ENCODE results near the gene TKTL1. TPM values are rescaled to one million over a fixed set of nuclear protein-coding genes. Genes with fewer than 3 reads are reported as not detected.

Gene TKTL1
- total and polyA plus RNA-seq, 2 of the 8 experiments (the other 6 are each of a cell fraction or from before 2014, with no cell fraction given): 0.05 TPM; not detected in 1

- peak overlapping the region; percentile 95 for H3K27ac ChIP-seq (ENCODE audit: low read depth, low read length)
- no peak overlapping the region; the same call in 1 of the 2 replicates for H3K18ac ChIP-seq (ENCODE audit: extremely low read depth, low read length)
- no peak overlapping the region for H2BK120ac ChIP-seq (replicated peaks; ENCODE audit: low read depth, low read length)
- H3K79me2 ChIP-seq (ENCODE audit: control insufficient read depth in 1 of 2, insufficient read depth in 2 of 2, low read length in 2 of 2): peaks cover 8 to 51% of the 10 kb centered on the region in 2 experiments; a peak in 3 of 4 replicates
- peak overlapping the region; percentile 82 to 83 for H3K4me2 ChIP-seq (ENCODE audit: insufficient read depth in 1 of 2, low read depth in 2 of 2, low read length in 2 of 2)
- H4K20me1 ChIP-seq (replicated peaks in 1 of 2; ENCODE audit: control insufficient read depth in 1 of 2, insufficient read depth in 2 of 2, low read length in 2 of 2): peaks cover 18 to 26% of the 10 kb centered on the region in 2 experiments
- H3K4ac ChIP-seq (replicated peaks; ENCODE audit: insufficient read length, low read depth, low read length): peak overlapping the region; percentile 69
- no peak overlapping the region for H2BK15ac ChIP-seq (ENCODE audit: low read length)
- H3K27me3 ChIP-seq (replicated peaks in 1 of 4; ENCODE audit: control insufficient read depth in 3 of 4, extremely low read depth in 1 of 4, insufficient read depth in 3 of 4, low read length in 3 of 4): no peaks in the 10 kb centered on the region; a peak in 2 of 7 replicates
- peaks cover 3% of the 10 kb centered on the region; the same call in 1 of the 2 replicates for H3K79me1 ChIP-seq (ENCODE audit: low read depth, low read length)
- peaks cover 0 to 12% (median 8%) of the 10 kb centered on the region in 4 experiments; a peak in 6 of 7 replicates for H3K4me1 ChIP-seq (replicated peaks in 1 of 4; ENCODE audit: control insufficient read depth in 3 of 4, insufficient read depth in 4 of 4, low read length in 3 of 4)
- CTCF ChIA-PET (ENCODE audit: partially characterized antibody): interaction anchor here (1.3 kb wide), 1 partner anchor 11 kb away, joined by 5 read pairs; the partner anchor contains the start of gene EMD
- H3K9ac ChIP-seq (replicated peaks in 1 of 4; ENCODE audit: extremely low read depth in 1 of 4, low read depth in 3 of 4, low read length in 3 of 4): peak overlapping the region; percentile 50 to 82 (median 64)
- H4K5ac ChIP-seq (ENCODE audit: insufficient read length, low read depth, low read length): peak overlapping the region; percentile 33
- H3K36me3 ChIP-seq (ENCODE audit: control insufficient read depth in 2 of 4, insufficient read depth in 4 of 4, low read length in 3 of 4): peaks cover 21 to 53% (median 38%) of the 10 kb centered on the region in 4 experiments
- FAIRE-seq (no peak), DNase-seq (ENCODE audit: low read depth in 1 of 2, low spot score in 2 of 2) (no peak)
- no peak overlapping the region for H2AFZ ChIP-seq (ENCODE audit: low read length)
- peak overlapping the region; percentile 43 to 96 (median 69) for H3K4me3 ChIP-seq (ENCODE audit: extremely low read depth in 1 of 4, insufficient read depth in 2 of 4, low read depth in 3 of 4, low read length in 4 of 4)
- no peak overlapping the region for H2AK5ac ChIP-seq (ENCODE audit: low read depth, low read length)
- peak overlapping the region; percentile 40 for H4K91ac ChIP-seq (replicated peaks; ENCODE audit: insufficient read length, low read length)
- no peak overlapping the region for H2BK12ac ChIP-seq (ENCODE audit: low read depth, low read length)
- no peak overlapping the region for H3K56ac ChIP-seq (replicated peaks; ENCODE audit: insufficient read length, low read depth, low read length)
- H3K14ac ChIP-seq (ENCODE audit: insufficient read length): no peak overlapping the region
- POLR2A ChIA-PET (ENCODE audit: partially characterized antibody): interaction anchor here (0.9 to 11.8 kb wide), 8 partner anchors 9 to 421 kb away, joined by 3 to 348 read pairs (median 4); partner anchors contain the start of genes EMD, RPL10 and SLC10A3
- no peak overlapping the region for H3K23ac ChIP-seq (ENCODE audit: insufficient read length)
- H3K23me2 ChIP-seq (ENCODE audit: low read depth, low read length): peaks cover 5% of the 10 kb centered on the region; the same call in 1 of the 2 replicates
- WGBS, 2 experiments (ENCODE audit: extremely low coverage in 1 of 2, insufficient coverage in 1 of 2, insufficient read length in 1 of 2, insufficient replicate concordance in 2 of 2, low coverage in 1 of 2, low lambda C conversion rate in 2 of 2, missing lambda C conversion rate in 1 of 2): 40% methylated on average over 1 of the region's 16 CpGs; no CpG with 5 or more reads in 1 of the 2 experiments
- peak overlapping the region; percentile 68 for H4K8ac ChIP-seq (ENCODE audit: extremely low read depth, insufficient read depth, low read length)
- no peak overlapping the region for H2BK20ac ChIP-seq (ENCODE audit: low read length)
- peak overlapping the region; percentile 81; the same call in 1 of the 2 replicates for H2BK5ac ChIP-seq (ENCODE audit: low read depth, low read length)
- H3K9me3 ChIP-seq (ENCODE audit: insufficient read depth in 2 of 2, low read depth in 1 of 2, low read length in 1 of 2): no peaks in the 10 kb centered on the region
- TF ChIP-seq TAF7 (optimal IDR thresholded peaks at IDR 0.05; ENCODE audit: borderline replicate concordance, low read depth, low read length) (peak; percentile 64), SRF (IDR thresholded peaks at IDR 0.05; ENCODE audit: low read depth, low read length) (no peak), TAF1 (IDR thresholded peaks at IDR 0.05; ENCODE audit: low read depth, low read length) (peak; percentile 38; the same call in 1 of the 2 replicates), ATF3 (IDR thresholded peaks at IDR 0.05; ENCODE audit: insufficient read depth, low read depth, low read length) (no peak), MAFK (IDR thresholded peaks at IDR 0.05; ENCODE audit: low read depth, low read length) (no peak), JUND (IDR thresholded peaks at IDR 0.05; ENCODE audit: low read length) (peak; percentile 54), CREB1 (IDR thresholded peaks at IDR 0.05) (no peak), SIX5 (IDR thresholded peaks at IDR 0.05; ENCODE audit: low read depth, low read length) (no peak), TEAD4 (IDR thresholded peaks at IDR 0.05; ENCODE audit: low read depth, low read length) (no peak), POLR2A (IDR thresholded peaks at IDR 0.05; ENCODE audit: control extremely low read depth in 1 of 2, low read depth in 2 of 2, low read length in 2 of 2) (peak in 1 of 2 experiments; percentile 84; a peak in 2 of 3 replicates), JUN (IDR thresholded peaks at IDR 0.05; ENCODE audit: low read depth, low read length) (no peak), GTF2F1 (IDR thresholded peaks at IDR 0.05; ENCODE audit: borderline replicate concordance, low read depth, low read length) (no peak)
Observed at GRCh38 chrX:154368630-154369448, 73.2 kb downstream of the TKTL1 start.
